ENCODE data around the gene HAPSTR1.

DNA sequence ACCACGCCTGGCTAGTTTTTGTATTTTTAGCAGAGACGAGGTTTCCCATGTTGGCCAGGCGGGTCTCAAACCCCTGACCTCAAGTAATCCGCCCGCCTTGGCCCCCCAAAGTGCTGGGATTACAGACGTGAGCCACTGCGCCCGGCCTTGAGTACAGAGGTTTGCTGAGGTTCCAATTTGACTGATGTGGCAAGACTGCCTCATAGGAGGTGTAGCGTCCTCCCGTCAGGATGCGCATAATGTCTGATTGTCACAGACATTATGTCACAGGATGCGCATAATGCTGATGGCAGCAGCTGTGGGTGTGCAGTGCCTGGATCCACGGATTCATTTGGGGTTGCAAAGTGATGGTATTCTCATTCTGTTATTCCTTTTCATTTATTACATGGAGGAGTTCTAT is 45.2 kb downstream of the HAPSTR1 start:
- TF ChIP-seq CTCF (conservative IDR thresholded peaks at IDR 0.05; ENCODE audit: low read length) (no peak), EZH2phosphoT487 (IDR thresholded peaks at IDR 0.05; ENCODE audit: borderline replicate concordance) (no peak)

Data from Loucy (cell line).